HG03571 (cell line): ENCODE results near the gene C16orf74.

Source experiments
- ATAC-seq: cut with Tn5 transposase; IDR thresholded peaks from one replicate; pipeline ENCODE4 v1.9.1; 2021; ENCODE audit not compliant: unreplicated experiment

C16orf74 gene

DNA sequence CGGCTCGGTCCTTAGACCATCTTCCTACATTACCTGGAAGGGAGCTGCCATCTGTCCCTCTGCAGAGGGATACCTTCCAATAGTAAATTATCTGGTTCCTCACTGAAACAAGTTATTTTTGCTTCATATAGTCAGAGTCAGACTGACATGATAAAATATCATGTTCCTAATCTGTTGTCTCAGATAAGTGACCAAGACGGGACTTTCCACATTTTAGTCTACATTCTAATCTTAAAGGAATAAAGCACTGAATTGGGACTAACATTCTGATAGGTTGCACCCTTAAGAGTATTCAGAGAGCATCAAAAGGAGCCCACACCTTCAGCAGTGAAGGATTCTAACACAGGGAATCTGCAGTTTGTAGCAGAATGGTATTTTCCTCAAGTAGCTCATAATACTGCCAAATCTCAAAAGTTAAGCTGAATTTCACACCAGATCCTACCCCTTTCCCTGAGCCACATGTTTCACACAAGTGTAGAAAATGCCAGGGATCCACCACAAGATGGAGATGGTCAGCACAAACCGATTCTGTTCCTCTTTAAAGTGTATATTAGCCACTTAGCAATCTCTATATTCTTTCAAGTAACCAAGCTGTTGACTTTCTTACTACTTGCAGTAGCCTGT is 75.5 kb downstream of the C16orf74 start:
- no peak for ATAC-seq

DNA sequence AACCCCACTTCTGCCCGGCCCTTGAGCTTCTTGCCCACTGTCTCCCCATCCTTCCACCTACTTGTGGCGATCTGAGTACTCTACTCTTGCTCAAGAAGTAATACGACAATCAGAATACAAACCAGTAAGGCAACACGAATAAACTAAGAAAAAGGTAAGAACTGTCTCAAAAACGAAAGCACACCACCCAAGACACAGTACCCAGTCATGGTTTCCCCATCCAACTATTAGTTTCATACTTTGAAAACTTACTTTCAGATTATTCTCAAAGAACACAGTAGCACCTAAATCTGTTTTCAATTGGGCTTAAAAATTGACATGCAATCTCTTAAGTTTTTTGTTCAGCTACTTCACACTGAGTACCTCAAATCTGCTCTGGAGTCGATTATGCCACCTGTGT is 76.1 kb downstream of the C16orf74 start:
- ATAC-seq = no peak

DNA sequence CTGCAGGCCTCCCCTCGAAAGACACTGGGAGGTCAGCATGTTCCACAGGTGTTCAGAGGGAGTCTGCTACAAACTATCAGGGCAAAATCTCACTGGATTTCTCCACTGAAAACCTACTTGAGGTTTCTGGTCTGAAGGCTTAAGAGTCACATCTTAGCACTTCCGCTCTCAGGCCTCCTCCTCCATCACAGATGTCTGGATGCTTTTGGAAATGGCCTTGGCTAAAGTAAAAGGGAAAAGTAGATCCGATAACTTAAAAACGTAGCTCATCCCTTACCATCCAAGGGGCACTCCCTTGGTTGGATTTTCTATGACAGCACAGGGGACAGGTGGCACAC is 76.5 kb downstream of the C16orf74 start:
- no peak for ATAC-seq

DNA sequence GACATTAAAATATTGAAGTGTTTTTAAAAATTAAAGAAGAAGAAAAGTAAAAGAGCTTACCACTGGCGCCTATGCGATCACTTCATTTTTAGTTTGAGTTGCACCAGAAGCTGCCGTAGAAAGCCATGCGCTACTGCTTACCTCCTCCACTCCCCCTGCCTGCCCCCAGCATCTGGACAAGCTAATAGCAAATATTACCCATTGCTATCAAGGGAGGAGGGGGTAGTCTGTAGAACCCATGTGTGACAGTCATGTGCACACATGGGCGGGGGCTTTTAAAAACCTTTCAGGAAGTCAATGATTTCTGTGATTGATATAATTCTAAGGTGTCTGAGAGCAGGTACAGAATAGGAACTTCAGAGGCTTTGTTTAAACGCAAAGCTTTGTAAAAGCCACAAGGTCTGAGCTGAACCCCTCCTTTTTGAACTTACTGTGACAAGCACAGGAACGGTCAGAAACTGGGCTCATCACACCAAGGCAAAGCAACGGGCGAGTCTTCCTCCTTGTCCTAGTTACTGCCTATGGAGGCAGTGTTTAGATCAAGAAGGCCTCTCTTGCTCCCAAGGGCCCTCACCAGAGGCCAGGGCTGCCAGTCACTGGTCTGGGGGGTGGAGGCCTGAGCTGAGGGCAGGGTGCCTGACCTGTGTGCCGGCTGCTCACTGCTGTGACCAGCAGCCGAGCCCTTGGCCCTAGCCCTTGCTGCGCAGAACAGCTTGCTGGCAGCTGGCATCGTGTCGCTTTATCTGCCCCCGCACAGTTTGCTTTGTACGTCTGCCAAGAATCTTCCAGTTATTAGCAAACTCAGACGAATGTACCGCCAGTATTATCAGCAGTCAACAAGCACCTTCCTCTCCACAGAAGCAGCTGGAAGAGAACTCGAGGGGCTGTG is 77.1 kb downstream of the C16orf74 start:
- ATAC-seq = no peak

DNA sequence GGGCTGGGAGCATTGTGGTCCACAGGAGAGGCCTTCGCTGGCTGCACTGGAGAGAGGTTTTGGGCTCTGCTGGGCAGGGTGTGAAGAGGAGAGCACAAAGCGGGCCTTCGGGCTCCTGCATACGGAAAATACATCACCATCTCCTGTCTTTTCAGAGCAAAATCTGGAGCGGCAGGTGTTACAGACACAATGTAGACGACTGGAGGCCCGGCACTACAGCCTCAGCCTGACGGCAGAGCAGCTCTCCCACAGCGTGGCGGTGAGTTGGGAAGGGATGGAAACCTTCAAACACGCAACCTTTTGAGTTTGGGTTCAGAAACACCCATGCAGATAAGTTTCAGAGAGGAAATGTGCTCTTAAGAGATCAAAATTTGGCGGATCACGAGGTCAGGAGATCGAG is 80.1 kb downstream of the C16orf74 start:
- no peak for ATAC-seq

DNA sequence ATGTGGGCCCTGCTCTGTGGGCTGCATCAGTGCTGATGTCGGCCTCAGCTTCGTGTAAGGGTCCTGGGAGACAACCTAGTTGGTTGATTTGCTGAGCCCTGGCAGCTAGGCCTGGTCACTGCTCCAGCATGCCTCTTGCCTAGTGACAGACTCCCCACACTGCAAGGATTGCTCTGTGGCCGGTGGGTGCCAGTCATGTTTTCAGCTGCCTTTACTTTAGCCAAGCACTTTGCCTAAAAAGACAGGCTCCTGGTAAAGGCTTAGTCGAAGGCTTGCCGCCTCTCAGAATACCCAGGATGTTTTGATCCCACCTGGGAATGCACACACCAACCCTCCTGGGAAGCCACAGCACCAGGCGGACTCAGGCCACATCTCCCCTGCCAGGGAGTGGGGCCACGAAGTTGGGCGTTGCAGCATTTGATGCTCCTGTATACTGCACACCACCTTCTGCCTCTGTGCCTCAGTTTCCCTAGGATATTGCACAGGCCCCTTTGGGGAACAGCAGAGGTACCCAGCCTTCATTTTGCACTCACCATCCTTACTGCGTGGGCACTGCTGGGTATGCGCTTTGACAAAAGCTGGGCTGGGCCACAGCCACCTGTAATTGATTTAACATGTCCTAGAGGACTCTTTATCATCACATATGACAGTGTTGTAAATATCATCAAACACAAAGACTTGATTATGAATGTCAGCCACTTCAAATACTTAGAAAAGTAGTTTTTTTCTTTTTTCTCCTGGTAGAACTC is 82.0 kb downstream of the C16orf74 start:
- no peak for ATAC-seq

DNA sequence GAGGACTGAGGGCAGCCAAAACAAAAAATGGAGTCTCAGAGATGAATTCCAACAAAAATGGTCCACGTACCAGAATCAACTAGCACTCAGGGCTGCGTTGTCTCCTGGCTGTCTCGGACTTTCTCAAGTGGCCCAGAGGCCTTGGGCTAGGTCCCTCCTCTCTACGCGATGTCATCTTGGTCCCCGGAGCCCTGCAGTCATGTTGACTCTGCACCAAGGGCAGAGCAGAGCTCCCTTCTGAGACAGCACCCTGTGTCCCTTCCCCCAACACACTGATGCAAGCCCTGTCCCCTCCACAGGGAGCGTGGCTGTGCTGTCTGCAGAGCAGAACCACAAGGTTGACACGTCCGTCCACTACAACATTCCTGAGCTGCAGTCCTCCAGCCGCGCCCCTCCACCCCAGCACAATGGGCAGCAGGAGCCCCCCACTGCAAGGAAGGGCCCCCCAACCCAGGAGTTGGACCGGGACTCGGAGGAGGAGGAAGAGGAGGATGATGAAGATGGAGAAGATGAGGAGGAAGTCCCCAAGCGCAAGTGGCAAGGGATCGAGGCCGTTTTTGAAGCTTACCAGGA is 83.0 kb downstream of the C16orf74 start:
- ATAC-seq = no peak

DNA sequence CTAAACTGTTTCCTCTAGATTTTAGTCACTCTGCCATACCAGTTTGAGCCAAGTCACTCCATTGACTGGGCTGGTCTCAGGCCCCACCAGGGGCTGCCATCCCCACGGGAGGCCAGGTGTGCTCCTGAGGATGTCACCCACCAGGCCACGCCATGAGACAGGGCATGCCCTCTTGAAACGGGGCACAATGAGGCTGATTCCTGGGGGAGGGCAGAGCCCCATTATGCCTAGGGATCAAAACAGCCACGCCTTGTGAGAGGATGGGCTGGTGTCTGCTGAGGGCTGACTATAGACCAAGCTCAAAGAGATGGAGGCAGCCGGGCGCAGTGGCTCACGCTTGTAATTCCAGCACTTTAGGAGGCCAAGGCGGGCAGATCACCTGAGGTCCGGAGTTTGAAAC is 83.6 kb downstream of the C16orf74 start:
- no peak for ATAC-seq

DNA sequence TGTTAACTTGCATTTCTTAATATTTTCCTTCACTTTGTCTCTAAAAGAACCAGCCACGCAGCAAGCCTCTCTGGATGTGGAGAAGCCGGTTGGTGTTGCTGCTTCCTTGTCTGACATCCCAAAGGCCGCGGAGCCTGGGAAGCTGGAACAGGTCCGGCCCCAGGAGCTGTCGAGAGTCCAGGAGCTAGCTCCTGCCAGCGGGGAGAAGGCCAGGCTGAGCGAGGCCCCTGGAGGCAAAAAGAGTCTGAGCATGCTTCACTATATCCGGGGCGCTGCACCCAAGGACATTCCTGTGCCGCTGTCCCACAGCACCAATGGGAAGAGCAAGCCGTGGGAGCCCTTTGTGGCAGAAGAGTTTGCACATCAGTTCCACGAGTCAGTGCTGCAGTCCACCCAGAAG is 85.0 kb downstream of the C16orf74 start:
- ATAC-seq = no peak

DNA sequence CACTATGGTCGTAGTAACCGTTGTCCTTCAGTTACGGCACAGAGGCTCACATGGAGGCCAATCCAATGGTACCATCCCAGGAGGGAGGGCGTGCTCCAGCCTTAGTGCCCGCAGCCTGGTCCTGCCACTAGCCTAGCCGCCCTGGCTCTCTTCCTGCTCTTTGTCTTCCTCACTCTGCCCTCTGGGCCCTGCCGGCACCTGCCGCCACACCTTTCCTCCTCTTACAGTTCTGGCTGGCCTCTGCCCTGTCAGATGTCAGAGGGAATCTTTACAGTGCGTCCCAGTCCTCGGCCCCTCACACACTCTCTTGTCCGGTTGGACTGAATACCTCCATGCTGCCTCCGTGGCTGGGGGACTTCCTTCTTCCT is 85.5 kb downstream of the C16orf74 start:
- no peak for ATAC-seq

DNA sequence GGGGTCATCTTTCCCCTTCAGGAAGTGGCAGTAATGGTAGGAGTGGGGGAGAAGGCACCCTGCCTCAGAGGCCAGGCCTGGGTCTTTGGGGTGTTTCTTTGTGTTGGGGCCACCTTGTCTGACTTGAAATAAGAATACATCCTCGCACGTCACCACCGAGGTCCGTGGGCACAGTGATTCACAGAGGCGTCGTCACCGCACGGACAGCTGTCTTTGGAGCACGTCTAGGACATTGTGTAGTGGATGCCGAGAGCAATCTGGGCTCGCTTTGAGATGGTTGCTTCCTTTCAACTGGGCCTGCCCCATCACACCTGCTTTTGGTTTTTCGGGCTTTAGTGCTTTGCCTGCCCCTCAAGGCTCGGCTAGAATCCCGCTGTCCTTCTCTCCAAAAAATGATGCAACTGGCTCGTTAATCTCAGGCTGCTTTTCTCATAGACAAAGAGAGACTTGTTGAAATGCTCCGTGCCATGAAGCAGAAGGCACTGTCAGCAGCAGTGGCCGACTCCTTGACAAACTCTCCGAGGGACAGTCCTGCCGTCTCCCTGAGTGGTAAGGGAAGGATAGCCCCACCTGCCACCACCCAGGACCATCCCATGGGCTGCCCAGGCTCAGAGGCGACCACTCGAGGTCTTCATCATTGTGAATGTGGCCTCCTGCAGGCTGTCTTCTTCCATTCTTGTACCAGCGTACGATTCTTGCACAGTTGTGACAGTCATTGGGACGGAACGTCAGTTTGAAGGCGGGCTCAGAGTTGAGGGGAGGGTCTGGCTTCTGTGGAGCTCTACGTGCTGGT is 86.1 kb downstream of the C16orf74 start:
- no peak for ATAC-seq

DNA sequence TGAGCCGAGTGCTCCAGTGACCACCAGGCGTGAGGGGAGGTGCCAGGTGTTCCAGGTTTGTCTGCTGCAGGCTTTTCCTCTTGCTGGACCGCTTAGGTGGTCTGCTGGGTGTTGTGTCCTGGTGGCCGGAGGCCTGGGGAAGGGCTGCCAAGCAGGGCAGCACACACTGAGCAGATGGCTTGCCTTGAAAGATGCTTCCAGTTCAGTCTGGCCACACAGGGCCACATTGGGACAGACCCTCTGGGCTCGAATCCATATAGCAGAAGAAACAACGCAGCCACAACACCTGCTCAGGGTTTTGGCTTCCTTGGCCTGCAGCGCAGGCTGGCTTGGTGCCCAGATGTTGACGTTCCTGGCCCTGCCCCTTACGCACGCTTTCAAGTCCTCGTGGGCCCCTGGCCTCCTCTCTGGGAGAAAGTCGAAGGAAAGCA is 87.0 kb downstream of the C16orf74 start:
- ATAC-seq = no peak

DNA sequence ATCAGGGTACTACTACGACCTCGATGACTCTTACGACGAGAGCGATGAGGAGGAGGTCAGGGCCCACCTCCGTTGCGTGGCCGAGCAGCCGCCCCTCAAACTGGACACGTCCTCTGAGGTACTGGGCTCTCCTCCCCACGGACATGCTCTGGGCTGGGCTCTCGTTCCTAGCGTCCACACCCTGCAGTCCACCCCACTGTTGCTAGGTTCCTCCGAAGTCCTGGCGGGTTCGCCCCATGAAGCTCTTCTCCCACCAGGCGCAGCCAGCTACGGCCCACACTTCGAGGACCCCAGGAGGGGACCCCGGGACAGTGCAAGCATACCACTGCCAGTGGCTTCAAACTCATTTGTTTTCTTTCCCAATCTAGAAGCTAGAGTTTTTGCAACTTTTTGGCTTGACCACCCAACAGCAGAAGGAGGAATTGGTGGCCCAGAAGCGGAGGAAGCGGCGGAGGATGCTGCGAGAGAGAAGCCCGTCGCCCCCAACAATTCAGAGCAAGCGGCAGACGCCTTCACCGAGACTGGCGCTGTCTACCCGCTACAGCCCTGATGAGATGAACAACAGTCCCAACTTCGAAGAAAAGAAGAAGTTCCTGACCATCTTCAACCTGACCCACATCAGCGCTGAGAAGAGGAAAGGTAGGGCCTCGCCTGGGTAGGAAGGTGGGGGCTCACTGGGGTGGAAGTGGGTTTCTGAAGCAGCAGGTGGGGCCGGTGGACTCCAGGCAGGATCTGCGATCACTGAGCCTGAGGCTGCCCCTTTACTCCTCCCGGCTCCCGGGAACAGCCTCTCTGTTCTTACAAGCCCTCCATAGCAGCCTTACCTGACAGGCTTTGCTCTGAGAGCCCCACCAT is 87.7 kb downstream of the C16orf74 start:
- ATAC-seq = no peak

DNA sequence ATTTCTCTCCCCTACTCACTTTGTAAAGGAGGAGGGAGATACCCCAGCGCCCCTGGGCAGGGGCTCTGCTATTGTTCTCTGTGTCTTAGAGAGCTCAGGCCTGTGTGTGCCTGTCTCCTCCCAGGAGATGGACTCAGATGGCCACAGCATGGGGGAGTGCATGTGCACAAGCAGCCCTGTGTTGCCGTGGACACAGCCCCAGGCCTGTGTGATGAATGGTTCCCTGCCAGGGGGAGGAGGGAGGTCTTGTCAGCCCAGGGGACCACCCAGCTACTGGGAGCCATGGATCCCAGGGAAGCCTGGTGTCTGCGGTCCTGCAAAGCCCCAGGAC is 88.4 kb downstream of the C16orf74 start:
- ATAC-seq = no peak

DNA sequence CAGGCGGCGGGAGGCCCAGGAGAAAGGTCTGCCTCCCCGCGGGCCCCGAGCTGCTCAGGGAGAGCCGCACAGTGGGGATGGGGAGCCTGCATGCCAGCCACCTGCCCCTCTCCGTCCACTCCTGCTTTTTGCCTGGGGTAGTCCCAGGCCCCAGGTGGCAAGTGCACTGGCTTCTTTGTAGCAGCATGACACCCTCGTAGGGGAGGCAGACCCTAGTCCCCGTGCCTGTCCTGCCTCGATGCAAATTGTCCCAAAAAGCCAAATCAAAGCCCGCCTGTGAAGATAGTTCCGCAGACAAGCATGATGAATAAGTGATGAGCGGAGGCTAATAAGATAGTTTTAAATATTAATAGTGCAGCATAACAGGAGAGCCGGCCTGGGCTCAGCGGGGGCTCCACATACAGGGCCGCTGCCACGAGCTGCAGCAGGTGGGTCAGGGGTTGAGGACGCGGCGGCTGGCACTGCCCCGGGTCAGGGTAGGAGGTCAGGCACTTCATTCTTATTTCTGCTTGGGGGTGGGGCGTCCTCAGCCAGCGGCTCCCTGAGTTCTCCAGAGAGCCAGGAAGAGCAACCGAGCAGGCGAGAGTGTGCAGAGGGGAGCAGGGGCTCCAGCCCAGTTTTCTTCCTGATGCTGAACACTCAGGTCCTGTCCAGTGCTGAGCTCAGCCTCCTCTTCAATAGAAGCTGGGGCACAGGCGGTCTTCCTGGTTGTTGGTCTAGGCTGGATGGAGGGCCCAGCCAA is 89.0 kb downstream of the C16orf74 start:
- no peak for ATAC-seq

DNA sequence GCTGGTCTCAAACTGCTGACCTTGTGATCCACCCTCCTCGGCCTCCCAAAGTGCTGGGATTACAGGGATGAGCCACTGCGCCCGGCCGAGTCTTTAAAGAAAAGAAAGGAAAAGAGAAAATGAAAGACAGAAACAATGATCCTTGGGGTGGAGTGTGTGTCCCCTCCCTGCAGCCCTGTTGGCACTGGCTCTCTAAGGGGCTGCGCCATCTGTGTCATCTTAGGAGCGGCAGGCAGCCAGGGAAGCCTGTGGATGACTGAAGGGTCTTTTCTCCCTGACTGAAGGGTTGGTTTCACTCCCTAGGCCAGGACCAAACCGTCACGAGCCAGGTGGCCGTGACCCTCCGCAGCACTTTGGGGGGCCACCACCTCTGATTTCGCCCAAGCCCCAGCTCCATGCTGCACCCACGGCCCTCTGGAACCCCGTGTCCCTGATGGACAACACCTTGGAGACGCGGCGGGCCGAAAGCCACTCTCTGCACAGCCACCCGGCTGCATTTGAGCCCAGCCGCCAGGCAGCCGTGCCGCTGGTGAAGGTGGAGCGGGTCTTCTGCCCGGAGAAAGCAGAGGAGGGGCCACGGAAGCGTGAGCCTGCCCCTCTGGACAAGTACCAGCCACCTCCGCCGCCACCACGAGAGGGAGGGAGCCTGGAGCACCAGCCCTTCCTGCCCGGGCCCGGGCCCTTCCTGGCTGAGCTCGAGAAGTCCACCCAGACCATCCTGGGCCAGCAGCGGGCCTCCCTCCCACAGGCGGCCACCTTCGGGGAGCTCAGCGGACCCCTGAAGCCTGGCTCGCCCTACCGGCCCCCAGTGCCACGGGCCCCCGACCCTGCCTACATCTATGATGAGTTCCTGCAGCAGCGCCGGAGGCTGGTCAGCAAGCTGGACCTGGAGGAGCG is 89.8 kb downstream of the C16orf74 start:
- ATAC-seq = no peak

DNA sequence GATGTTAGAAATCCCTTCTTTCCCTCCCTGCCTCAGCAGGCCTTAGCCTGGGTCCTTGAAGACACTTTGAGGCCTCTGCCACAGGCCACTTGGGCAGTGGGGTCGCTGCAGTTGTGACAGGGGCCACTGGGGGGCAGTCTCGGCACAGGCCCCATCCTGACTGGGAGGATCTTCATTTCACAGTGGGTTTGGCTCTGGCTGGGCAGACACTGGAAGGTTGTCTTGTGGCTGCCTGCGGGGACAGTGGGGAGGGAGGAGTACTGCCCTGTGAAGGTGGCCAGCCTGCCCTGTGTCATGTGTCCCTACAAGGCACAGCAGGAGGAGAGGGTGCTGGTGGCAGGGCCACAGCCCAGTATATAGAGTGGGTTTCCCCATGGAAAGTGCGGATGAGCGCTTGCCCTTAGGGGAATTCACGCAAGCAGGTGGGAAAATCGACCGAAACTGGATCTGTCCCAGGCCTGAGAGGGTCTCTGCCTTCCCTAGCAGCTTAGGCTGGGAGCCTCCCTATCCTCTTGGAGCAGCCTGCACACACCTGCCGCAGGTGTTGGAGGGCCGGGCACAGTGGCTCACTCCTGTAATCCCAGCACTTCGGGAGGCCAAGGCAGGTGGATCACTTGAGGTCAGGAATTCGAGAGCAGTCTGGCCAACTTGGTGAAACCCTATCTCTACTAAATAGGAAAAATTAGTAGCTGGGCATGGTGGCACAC is 90.9 kb downstream of the C16orf74 start:
- ATAC-seq = no peak

DNA sequence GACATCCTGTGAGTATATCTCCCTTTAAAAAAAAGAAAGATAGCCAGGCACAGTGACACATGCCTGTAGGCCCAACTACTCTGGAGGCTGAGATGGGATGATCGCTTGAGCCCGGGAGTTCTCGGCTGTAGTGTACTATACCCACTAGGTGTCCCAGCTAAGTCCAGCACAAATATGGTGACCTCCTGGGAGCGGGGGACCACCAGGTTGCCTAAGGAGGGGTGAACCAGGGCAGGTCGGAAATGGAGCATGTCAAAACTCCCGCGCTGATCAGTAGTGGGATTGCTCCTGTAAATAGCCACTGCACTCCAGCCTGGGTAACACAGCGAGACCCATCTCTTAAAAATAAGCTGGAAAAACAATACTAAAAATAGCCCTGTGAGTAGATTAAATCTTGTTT is 91.6 kb downstream of the C16orf74 start:
- ATAC-seq = no peak
